ENCODE measurements around the gene ATXN2.
"Not testable (repeated sequence)": the region's sequence is repeated elsewhere in the genome, so short reads cannot be mapped to it uniquely, and the experiment has no call there.

ATXN2 gene

GRCh38 chr12:111607239-111607638 is 8.1 kb upstream of the ATXN2 start:
- TF ChIP-seq ZFX (IDR thresholded peaks at IDR 0.05; ENCODE audit: borderline replicate concordance) (no peak), CTCF (IDR thresholded peaks at IDR 0.05) (no peak)
- H3K27ac ChIP-seq: no peak overlapping the region

GRCh38 chr12:111606767-111607230 is 7.7 kb upstream of the ATXN2 start:
- TF ChIP-seq CTCF (IDR thresholded peaks at IDR 0.05) (no peak), ZFX (IDR thresholded peaks at IDR 0.05; ENCODE audit: borderline replicate concordance) (no peak)
- no peak overlapping the region for H3K27ac ChIP-seq

GRCh38 chr12:111605911-111606766 is 7.0 kb upstream of the ATXN2 start:
- TF ChIP-seq ZFX (IDR thresholded peaks at IDR 0.05; ENCODE audit: borderline replicate concordance) (no peak), CTCF (IDR thresholded peaks at IDR 0.05) (no peak)
- H3K27ac ChIP-seq: no peak overlapping the region

GRCh38 chr12:111602857-111603256 is 3.7 kb upstream of the ATXN2 start:
- H3K27ac ChIP-seq: not testable (repeated sequence)

- no peak overlapping the region for H3K27ac ChIP-seq
- no peak for TF ChIP-seq ZFX (IDR thresholded peaks at IDR 0.05; ENCODE audit: borderline replicate concordance)
These were observed 3.2 kb upstream of the ATXN2 start for GRCh38 chr12:111602348-111602747.

- 0 out of 2 replicates have a peak overlapping the region, but pooled peaks have one; percentile 99 for H3K27ac ChIP-seq
These were observed 1.9 kb upstream of the ATXN2 start for GRCh38 chr12:111600986-111601385.

GRCh38 chr12:111600205-111600642 is 1.1 kb upstream of the ATXN2 start:
- H3K27ac ChIP-seq: peak overlapping the region; percentile 99
- no peak for TF ChIP-seq CTCF (IDR thresholded peaks at IDR 0.05)
- no peak for TF ChIP-seq ZFX (IDR thresholded peaks at IDR 0.05; ENCODE audit: borderline replicate concordance)

- TF ChIP-seq ZFX (IDR thresholded peaks at IDR 0.05; ENCODE audit: borderline replicate concordance): no peak
- TF ChIP-seq CTCF (IDR thresholded peaks at IDR 0.05): no peak
- peak overlapping the region; percentile 99 for H3K27ac ChIP-seq
These were observed 514 bp upstream of the ATXN2 start for GRCh38 chr12:111599453-111600204.
